ENCODE results near the gene CLEC4G. TPM values are rescaled to one million over a fixed set of nuclear protein-coding genes. Genes with fewer than 3 reads are reported as not detected.
A peak's percentile ranks its signal among the peaks of the same experiment; 100 is the strongest.

The CLEC4G gene
- total and polyA plus RNA-seq, 3 experiments from 2014 or later, result not detected

- Histone ChIP-seq H3K27me3 (ENCODE audit: insufficient read depth, low read length, poor library complexity, severe bottlenecking) (no peaks in the 10 kb centered on the region), H3K4me1 (ENCODE audit: insufficient read depth, low read length) (peaks cover 9% of the 10 kb centered on the region), H3K36me3 (ENCODE audit: insufficient read depth, low read length) (no peaks in the 10 kb centered on the region), H3K4me3 (ENCODE audit: low read length) (no peak overlapping the region), H3K9me3 (ENCODE audit: low read length) (no peaks in the 10 kb centered on the region), H3K27ac (ENCODE audit: low read depth, low read length) (no peak overlapping the region)
- DNase-seq, result peak in 1 of 5 donors; percentile 44
- Mint-ChIP-seq H3K36me3 (peaks cover 0 to 8% (median 0%) of the 10 kb centered on the region in 3 donors), H3K9me3 (peaks cover 0 to 6% (median 0%) of the 10 kb centered on the region in 5 donors), H3K4me1 (peaks cover 5 to 11% (median 9%) of the 10 kb centered on the region in 3 donors), H3K27me3 (peaks cover 3 to 7% of the 10 kb centered on the region in 2 donors), H3K4me3 (peak overlapping the region in 4 of 7 donors; percentile 35 to 51 (median 42)), H3K27ac (peak overlapping the region in 5 of 8 donors; percentile 42 to 74 (median 59))
- POLR2A ChIA-PET, result no interaction called here
- CTCF ChIA-PET, result interaction anchor here (1.4 kb wide), 1 partner anchor 38 kb away, joined by 3 read pairs; the partner anchor contains the start of gene TRAPPC5
Measured at GRCh38 chr19:7718668-7719067, 13.2 kb downstream of the CLEC4G start.

DNA sequence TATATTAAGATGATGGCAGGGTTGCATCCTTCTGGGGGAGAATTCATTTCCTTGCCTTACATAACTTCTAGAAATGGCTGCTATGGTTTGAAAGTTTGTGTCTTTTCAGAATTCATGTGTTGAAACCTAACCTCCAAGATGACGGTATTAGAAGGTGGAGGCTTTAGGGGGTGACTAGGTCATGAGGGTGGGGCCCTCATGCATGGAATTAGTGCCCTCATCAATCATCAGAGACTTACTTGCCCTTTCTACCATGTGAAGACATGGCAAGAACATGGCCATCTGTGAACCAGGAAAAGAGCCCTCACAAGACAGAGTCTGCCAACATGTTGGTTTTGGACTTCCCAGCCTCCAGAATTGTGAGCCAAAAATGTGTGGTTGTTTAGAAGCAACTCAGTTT lies 15.1 kb downstream of the CLEC4G start:
- no peak for DNase-seq
- peaks cover 0 to 6% (median 0%) of the 10 kb centered on the region in 5 donors for H3K9me3 Mint-ChIP-seq
- peaks cover 5 to 11% (median 9%) of the 10 kb centered on the region in 3 donors for H3K4me1 Mint-ChIP-seq
- ChIA-PET POLR2A (no interaction called here), CTCF (no interaction called here)
- H3K27me3 Mint-ChIP-seq, result peaks cover 0 to 3% of the 10 kb centered on the region in 2 donors
- Histone ChIP-seq H3K27ac (ENCODE audit: low read depth, low read length) (no peak overlapping the region), H3K9me3 (ENCODE audit: low read length) (no peaks in the 10 kb centered on the region), H3K4me1 (ENCODE audit: insufficient read depth, low read length) (peaks cover 9% of the 10 kb centered on the region), H3K4me3 (ENCODE audit: low read length) (no peak overlapping the region), H3K27me3 (ENCODE audit: insufficient read depth, low read length, poor library complexity, severe bottlenecking) (no peaks in the 10 kb centered on the region), H3K36me3 (ENCODE audit: insufficient read depth, low read length) (no peaks in the 10 kb centered on the region)
- H3K36me3 Mint-ChIP-seq, result peaks cover 0 to 5% (median 0%) of the 10 kb centered on the region in 3 donors
- H3K27ac Mint-ChIP-seq, result no peak overlapping the region
- no peak overlapping the region for H3K4me3 Mint-ChIP-seq

DNA sequence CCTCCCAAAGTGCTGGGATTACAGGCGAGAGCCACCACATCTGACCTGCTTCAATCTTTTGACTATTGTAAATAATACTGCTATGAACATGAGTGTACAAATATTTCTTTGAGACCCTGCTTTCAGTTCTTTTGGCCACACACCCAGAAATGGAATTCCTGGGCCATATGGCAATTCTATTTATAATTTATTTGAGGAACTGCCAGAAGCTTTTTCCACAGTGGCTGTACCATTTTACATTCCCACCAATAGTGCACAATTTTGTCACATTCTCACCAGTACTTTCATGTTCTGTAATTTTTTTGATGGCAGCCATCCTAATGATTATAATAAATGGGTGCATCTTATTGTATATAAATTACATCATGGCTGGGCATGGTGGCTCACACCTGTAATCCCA lies 16.2 kb downstream of the CLEC4G start:
- Mint-ChIP-seq H3K27me3 (peaks cover 0 to 3% of the 10 kb centered on the region in 2 donors), H3K4me3 (no peak overlapping the region), H3K36me3 (peaks cover 0 to 5% (median 0%) of the 10 kb centered on the region in 3 donors), H3K9me3 (peaks cover 0 to 6% (median 0%) of the 10 kb centered on the region in 5 donors), H3K4me1 (peaks cover 5 to 11% (median 9%) of the 10 kb centered on the region in 3 donors), H3K27ac (no peak overlapping the region)
- CTCF ChIA-PET, result no interaction called here
- POLR2A ChIA-PET, result interaction anchor here (0.6 kb wide), 1 partner anchor 91 kb away, joined by 6 read pairs; no protein-coding TSS in a partner anchor
- peaks cover 9% of the 10 kb centered on the region for H3K4me1 ChIP-seq (ENCODE audit: insufficient read depth, low read length)
- H3K36me3 ChIP-seq (ENCODE audit: insufficient read depth, low read length), result no peaks in the 10 kb centered on the region
- no peak overlapping the region for H3K4me3 ChIP-seq (ENCODE audit: low read length)
- no peaks in the 10 kb centered on the region for H3K27me3 ChIP-seq (ENCODE audit: insufficient read depth, low read length, poor library complexity, severe bottlenecking)
- H3K9me3 ChIP-seq (ENCODE audit: low read length), result no peaks in the 10 kb centered on the region
- DNase-seq, result no peak
- no peak overlapping the region for H3K27ac ChIP-seq (ENCODE audit: low read depth, low read length)

- Histone ChIP-seq H3K27ac (ENCODE audit: low read depth, low read length) (no peak overlapping the region), H3K9me3 (ENCODE audit: low read length) (no peaks in the 10 kb centered on the region), H3K27me3 (ENCODE audit: insufficient read depth, low read length, poor library complexity, severe bottlenecking) (no peaks in the 10 kb centered on the region), H3K36me3 (ENCODE audit: insufficient read depth, low read length) (no peaks in the 10 kb centered on the region), H3K4me1 (ENCODE audit: insufficient read depth, low read length) (peaks cover 26% of the 10 kb centered on the region), H3K4me3 (ENCODE audit: low read length) (no peak overlapping the region)
- Mint-ChIP-seq H3K27ac (peak overlapping the region in 2 of 8 donors; percentile 20), H3K9me3 (no peaks in the 10 kb centered on the region), H3K4me3 (no peak overlapping the region), H3K36me3 (no peaks in the 10 kb centered on the region), H3K27me3 (peaks cover 0 to 3% of the 10 kb centered on the region in 2 donors), H3K4me1 (peaks cover 15 to 30% (median 17%) of the 10 kb centered on the region in 3 donors)
- no peak for DNase-seq
- ChIA-PET CTCF (interaction anchor here (3.1 kb wide), 1 partner anchor 30 kb away, joined by 10 read pairs; the partner anchor contains the start of gene TRAPPC5), POLR2A (no interaction called here)
Measured at GRCh38 chr19:7710616-7711015, 21.3 kb downstream of the CLEC4G start.

DNA sequence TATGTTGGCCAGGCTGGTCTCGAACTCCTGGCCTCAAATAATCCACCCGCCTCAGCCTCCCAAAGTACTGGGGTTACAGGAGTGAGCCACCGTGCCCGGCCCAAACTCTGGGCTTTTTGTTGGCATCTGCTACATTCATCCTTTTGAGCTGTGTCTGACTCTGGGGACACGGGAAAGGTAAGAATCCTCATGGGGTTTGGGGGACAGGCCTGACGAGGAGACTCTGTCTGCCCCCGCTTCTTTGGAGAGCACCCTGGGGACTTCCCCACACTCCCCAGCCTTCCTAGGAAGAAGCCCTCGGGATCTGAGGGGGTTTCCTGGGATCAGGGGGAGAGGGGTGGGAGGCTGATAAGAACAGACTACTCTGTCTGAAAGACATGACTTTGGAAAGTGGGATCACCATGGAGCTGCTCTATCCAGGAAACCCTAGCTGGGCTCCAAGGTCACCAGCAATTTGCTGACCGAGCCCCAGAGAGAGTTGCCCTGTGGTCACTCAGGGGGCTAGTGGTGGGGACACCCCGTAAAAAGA lies 21.9 kb downstream of the CLEC4G start:
- ChIA-PET POLR2A (no interaction called here), CTCF (interaction anchor here (1.5 kb wide), 1 partner anchor 29 kb away, joined by 3 read pairs; the partner anchor contains the start of gene TRAPPC5)
- Histone ChIP-seq H3K36me3 (ENCODE audit: insufficient read depth, low read length) (no peaks in the 10 kb centered on the region), H3K27ac (ENCODE audit: low read depth, low read length) (no peak overlapping the region), H3K4me1 (ENCODE audit: insufficient read depth, low read length) (peaks cover 32% of the 10 kb centered on the region), H3K9me3 (ENCODE audit: low read length) (no peaks in the 10 kb centered on the region), H3K4me3 (ENCODE audit: low read length) (no peak overlapping the region), H3K27me3 (ENCODE audit: insufficient read depth, low read length, poor library complexity, severe bottlenecking) (no peaks in the 10 kb centered on the region)
- H3K27ac Mint-ChIP-seq, result peak overlapping the region in 1 of 8 donors; percentile 17
- no peaks in the 10 kb centered on the region for H3K9me3 Mint-ChIP-seq
- H3K36me3 Mint-ChIP-seq, result no peaks in the 10 kb centered on the region
- peaks cover 0 to 3% of the 10 kb centered on the region in 2 donors for H3K27me3 Mint-ChIP-seq
- peaks cover 21 to 37% (median 23%) of the 10 kb centered on the region in 3 donors for H3K4me1 Mint-ChIP-seq
- no peak for DNase-seq
- H3K4me3 Mint-ChIP-seq, result no peak overlapping the region

DNA sequence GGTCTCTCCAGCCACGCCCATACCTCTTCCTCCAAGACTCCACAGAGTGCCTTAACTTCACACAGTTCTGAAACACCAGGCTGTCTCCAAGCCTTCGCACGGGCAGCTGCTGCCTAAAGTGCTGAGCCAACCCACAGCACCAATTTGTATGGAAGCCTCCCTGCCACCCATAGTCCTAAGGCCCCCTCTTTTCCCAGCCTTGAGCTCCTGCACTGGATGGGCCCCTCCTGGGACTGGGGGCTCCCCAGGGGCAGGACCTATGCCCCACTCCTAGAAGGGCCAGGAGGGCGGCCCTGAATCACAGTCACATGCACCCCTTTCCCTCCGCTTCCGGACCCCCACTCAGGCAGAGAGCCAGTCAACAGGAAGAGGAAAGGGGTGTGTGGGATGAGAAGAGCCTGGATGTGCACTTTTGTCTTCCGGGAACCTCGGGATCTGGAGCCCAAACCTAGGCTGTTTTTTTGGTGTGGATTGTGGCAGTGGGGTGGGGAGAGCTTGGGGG lies 24.9 kb downstream of the CLEC4G start:
- no peak overlapping the region for H3K4me3 ChIP-seq (ENCODE audit: low read length)
- H3K36me3 ChIP-seq (ENCODE audit: insufficient read depth, low read length), result no peaks in the 10 kb centered on the region
- Mint-ChIP-seq H3K4me3 (peak overlapping the region in 6 of 7 donors; percentile 1 to 88 (median 48)), H3K27ac (peak overlapping the region in 6 of 8 donors; percentile 10 to 96 (median 94)), H3K9me3 (no peaks in the 10 kb centered on the region), H3K4me1 (peaks cover 24 to 45% (median 32%) of the 10 kb centered on the region in 3 donors), H3K36me3 (no peaks in the 10 kb centered on the region), H3K27me3 (no peaks in the 10 kb centered on the region)
- H3K4me1 ChIP-seq (ENCODE audit: insufficient read depth, low read length), result peaks cover 44% of the 10 kb centered on the region
- ChIA-PET CTCF (interaction anchor here (1.4 kb wide), 1 partner anchor 92 kb away, joined by 3 read pairs; no protein-coding TSS in a partner anchor), POLR2A (interaction anchor here (1.6 kb wide), 1 partner anchor 26 kb away, joined by 4 read pairs; the partner anchor contains the start of gene TRAPPC5)
- no peak for DNase-seq
- H3K9me3 ChIP-seq (ENCODE audit: low read length), result no peaks in the 10 kb centered on the region
- no peaks in the 10 kb centered on the region for H3K27me3 ChIP-seq (ENCODE audit: insufficient read depth, low read length, poor library complexity, severe bottlenecking)
- no peak overlapping the region for H3K27ac ChIP-seq (ENCODE audit: low read depth, low read length)

DNA sequence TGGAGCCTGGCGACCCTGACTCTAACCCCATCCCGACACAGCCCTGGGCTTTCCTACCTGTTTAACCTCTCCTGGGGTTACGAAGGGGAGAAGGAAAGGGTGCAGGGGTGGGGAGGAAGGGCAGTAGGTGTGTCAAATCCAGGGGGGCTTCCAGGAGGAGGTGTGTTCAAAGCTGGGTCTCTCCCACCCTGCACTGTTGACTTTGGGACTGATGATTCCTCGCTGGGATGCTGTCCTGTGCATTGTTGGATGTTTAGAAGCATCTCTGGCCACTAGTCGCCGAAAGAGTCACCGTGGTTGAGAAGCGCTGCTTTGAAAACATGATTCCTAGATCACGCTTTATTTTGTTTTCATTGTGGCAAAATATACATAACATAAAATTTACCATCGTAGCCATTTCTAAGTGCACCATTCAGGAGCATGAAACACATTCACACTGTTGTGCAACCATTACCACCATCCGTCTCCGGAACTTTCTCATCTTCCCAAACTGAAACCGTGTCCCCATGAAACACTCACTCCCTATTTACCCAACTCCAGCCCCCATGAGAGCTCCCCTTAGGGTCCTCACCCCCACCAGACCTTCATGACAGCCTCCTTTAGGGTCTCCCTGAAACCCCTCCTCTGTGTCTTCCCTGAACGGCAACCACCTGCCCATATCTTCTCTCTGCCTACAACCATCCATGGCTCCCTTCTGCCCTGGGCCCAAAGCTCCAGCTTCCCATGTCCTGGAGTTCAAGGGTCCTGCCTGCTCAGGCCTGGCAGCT lies 25.5 kb downstream of the CLEC4G start:
- no peaks in the 10 kb centered on the region for H3K9me3 ChIP-seq (ENCODE audit: low read length)
- Mint-ChIP-seq H3K27me3 (no peaks in the 10 kb centered on the region), H3K4me1 (peaks cover 24 to 45% (median 32%) of the 10 kb centered on the region in 3 donors), H3K36me3 (no peaks in the 10 kb centered on the region), H3K9me3 (no peaks in the 10 kb centered on the region), H3K4me3 (peak overlapping the region; percentile 36 to 89 (median 82)), H3K27ac (peak overlapping the region; percentile 54 to 96 (median 94))
- peak overlapping the region; percentile 3 for H3K4me3 ChIP-seq (ENCODE audit: low read length)
- H3K4me1 ChIP-seq (ENCODE audit: insufficient read depth, low read length), result peaks cover 44% of the 10 kb centered on the region
- no peak for DNase-seq
- CTCF ChIA-PET, result interaction anchor here (1.4 to 1.9 kb wide), 2 partner anchors 26 to 93 kb away, joined by 3 to 10 read pairs; partner anchors contain the start of gene TRAPPC5
- POLR2A ChIA-PET, result interaction anchor here (0.7 to 1.6 kb wide), 3 partner anchors 13 to 93 kb away, joined by 3 to 4 read pairs (median 3); partner anchors contain the start of gene TRAPPC5
- no peaks in the 10 kb centered on the region for H3K27me3 ChIP-seq (ENCODE audit: insufficient read depth, low read length, poor library complexity, severe bottlenecking)
- H3K27ac ChIP-seq (ENCODE audit: low read depth, low read length), result no peak overlapping the region
- H3K36me3 ChIP-seq (ENCODE audit: insufficient read depth, low read length), result no peaks in the 10 kb centered on the region
